Measurements from ENCODE around the gene CAMSAP3. TPM values are rescaled to one million over a fixed set of nuclear protein-coding genes. Genes with fewer than 3 reads are reported as not detected.
A peak's percentile ranks its signal among the peaks of the same experiment; 100 is the strongest.

The CAMSAP3 gene
- total RNA-seq, 3 donors from 2014 or later (not counting 1 experiment from before 2014, with no cell fraction given): 0.24 to 0.34 TPM; not detected in 1

DNA sequence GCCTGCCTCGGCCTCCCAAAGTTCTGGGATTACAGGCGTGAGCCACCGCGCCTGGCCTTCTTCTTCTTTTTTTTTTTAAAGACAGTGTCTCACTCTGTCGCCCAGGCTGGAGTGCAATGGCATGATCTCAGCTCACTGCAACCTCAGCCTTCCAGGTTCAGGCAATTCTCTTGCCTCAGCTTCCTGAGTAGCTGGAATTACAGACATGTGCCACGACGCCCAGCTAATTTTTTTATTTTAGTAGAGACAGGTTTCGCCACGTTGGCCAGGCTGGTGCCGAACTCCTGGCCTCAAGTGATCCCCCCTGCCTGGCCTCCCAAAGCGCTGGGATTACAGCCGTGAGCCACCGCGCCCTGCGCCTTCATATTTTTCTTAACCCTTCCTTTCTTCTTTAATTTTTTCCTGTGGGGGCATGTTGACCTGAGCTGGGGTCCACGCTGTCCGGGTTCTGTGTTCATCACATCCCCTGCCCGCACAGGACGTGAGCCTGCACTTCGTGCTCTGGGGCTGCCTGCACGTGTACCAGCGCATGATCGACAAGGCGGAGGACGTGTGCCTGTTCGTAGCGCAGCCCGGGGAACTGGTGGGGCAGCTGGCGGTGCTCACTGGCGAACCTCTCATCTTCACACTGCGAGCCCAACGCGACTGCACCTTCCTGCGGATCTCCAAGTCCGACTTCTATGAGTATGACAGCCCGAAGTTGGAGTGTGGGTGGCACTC lies 46.1 kb upstream of the CAMSAP3 start:
- peaks cover 10% of the 10 kb centered on the region for H3K4me1 ChIP-seq (ENCODE audit: control insufficient read depth, insufficient read depth, low read length)
- H3K4me3 Mint-ChIP-seq: no peak overlapping the region
- TF ChIP-seq, protein P1, sequence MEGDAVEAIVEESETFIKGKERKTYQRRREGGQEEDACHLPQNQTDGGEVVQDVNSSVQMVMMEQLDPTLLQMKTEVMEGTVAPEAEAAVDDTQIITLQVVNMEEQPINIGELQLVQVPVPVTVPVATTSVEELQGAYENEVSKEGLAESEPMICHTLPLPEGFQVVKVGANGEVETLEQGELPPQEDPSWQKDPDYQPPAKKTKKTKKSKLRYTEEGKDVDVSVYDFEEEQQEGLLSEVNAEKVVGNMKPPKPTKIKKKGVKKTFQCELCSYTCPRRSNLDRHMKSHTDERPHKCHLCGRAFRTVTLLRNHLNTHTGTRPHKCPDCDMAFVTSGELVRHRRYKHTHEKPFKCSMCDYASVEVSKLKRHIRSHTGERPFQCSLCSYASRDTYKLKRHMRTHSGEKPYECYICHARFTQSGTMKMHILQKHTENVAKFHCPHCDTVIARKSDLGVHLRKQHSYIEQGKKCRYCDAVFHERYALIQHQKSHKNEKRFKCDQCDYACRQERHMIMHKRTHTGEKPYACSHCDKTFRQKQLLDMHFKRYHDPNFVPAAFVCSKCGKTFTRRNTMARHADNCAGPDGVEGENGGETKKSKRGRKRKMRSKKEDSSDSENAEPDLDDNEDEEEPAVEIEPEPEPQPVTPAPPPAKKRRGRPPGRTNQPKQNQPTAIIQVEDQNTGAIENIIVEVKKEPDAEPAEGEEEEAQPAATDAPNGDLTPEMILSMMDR (IDR thresholded peaks at IDR 0.05): no peak
- no peak overlapping the region for H3K4me3 ChIP-seq (ENCODE audit: low read length)
- H3K27me3 ChIP-seq (ENCODE audit: control insufficient read depth, insufficient read depth, low read length): no peaks in the 10 kb centered on the region
- H3K9me3 Mint-ChIP-seq: no peaks in the 10 kb centered on the region
- no peaks in the 10 kb centered on the region for H3K9me3 ChIP-seq (ENCODE audit: control insufficient read depth, insufficient read depth, low read length)
- no peak overlapping the region for H3K27ac ChIP-seq (ENCODE audit: low read length)
- peaks cover 5 to 14% of the 10 kb centered on the region in 2 donors for H3K4me1 Mint-ChIP-seq
- intact Hi-C loops (cut with micrococcal nuclease): no loop called here
- WGBS (ENCODE audit: insufficient coverage): 97% methylated on average over 32 of the region's 36 CpGs
- ATAC-seq (no peak), DNase-seq (no peak)
- H3K36me3 Mint-ChIP-seq: no peaks in the 10 kb centered on the region
- no peaks in the 10 kb centered on the region for H3K27me3 Mint-ChIP-seq (ENCODE audit: low read depth in 2 of 2)
- no peak overlapping the region for H3K27ac Mint-ChIP-seq
- peaks cover 19% of the 10 kb centered on the region for H3K36me3 ChIP-seq (ENCODE audit: control insufficient read depth, insufficient read depth, low read length)

DNA sequence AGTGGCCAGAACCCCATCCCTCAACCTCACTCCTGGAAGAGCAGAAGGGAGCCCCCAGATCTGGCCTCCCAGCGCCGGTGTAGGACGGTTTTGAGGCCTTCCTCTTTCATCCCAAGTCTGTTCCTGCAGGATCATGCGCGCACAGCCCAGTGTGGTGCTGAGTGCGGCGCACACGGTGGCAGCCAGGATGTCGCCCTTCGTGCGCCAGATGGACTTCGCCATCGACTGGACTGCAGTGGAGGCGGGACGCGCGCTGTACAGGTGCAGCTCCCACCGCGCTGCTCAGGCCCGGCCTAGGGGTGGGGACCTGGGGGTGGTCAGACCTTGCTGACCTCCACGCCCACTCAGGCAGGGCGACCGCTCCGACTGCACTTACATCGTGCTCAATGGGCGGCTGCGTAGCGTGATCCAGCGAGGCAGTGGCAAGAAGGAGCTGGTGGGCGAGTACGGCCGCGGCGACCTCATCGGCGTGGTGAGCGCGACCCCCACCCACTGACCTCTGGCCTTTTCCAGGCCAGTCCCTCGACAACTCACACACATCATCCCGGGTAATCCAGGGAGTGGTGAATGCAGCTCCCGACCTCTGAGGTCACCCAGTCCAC lies 45.4 kb upstream of the CAMSAP3 start:
- WGBS (ENCODE audit: insufficient coverage): 98% methylated on average over 41 of the region's 41 CpGs
- Histone ChIP-seq H3K4me3 (ENCODE audit: low read length) (no peak overlapping the region), H3K27me3 (ENCODE audit: control insufficient read depth, insufficient read depth, low read length) (no peaks in the 10 kb centered on the region), H3K27ac (ENCODE audit: low read length) (no peak overlapping the region), H3K9me3 (ENCODE audit: control insufficient read depth, insufficient read depth, low read length) (no peaks in the 10 kb centered on the region), H3K4me1 (ENCODE audit: control insufficient read depth, insufficient read depth, low read length) (peaks cover 3% of the 10 kb centered on the region), H3K36me3 (ENCODE audit: control insufficient read depth, insufficient read depth, low read length) (peaks cover 22% of the 10 kb centered on the region)
- H3K27ac Mint-ChIP-seq: no peak overlapping the region
- no peaks in the 10 kb centered on the region for H3K9me3 Mint-ChIP-seq
- peaks cover 5 to 14% of the 10 kb centered on the region in 2 donors for H3K4me1 Mint-ChIP-seq
- no peak overlapping the region for H3K4me3 Mint-ChIP-seq
- TF ChIP-seq, protein P1 (IDR thresholded peaks at IDR 0.05): no peak
- H3K27me3 Mint-ChIP-seq (ENCODE audit: low read depth in 2 of 2): no peaks in the 10 kb centered on the region
- peak in 1 of 3 donors; percentile 28 for ATAC-seq
- no peak for DNase-seq
- intact Hi-C loops (cut with micrococcal nuclease): no loop called here
- H3K36me3 Mint-ChIP-seq: no peaks in the 10 kb centered on the region

DNA sequence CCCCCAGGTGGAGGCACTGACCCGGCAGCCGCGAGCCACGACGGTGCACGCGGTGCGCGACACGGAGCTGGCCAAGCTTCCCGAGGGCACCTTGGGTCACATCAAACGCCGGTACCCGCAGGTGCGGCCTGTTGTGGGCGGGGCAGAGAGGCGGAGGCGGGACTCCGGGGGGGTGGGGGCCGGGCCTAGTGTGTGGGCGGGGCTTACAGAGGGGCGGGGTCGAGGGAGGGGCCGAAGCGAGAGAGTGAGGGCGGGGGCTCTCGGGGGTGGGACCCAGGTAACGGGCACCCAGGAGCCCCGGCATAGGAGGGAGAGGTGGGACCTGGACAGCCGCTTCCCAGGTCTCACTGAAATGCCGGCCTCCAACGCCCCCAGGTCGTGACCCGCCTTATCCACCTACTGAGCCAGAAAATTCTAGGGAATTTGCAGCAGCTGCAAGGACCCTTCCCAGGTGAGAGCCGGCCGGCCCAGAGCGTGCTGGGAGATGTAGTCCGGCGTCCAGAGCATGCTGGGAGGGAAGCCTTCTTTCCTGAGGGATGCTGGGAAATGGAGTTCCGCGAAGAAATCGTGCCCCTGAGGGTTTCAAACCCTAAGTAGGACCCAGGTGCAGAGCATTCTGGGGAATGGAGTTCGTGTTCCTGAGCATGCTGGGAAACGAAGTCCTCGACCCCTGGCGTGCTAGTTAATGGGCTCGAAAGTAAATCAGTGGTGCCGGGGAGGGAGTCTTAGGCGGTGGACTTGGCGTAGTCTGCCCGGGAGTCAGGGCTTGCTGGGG lies 44.5 kb upstream of the CAMSAP3 start:
- peaks cover 30% of the 10 kb centered on the region for H3K36me3 ChIP-seq (ENCODE audit: control insufficient read depth, insufficient read depth, low read length)
- no peak overlapping the region for H3K4me3 Mint-ChIP-seq
- H3K27me3 Mint-ChIP-seq (ENCODE audit: low read depth in 2 of 2): no peaks in the 10 kb centered on the region
- ATAC-seq (peak; percentile 44 to 77 (median 74)), DNase-seq (peak in 1 of 2 donors; percentile 54)
- H3K27ac Mint-ChIP-seq: no peak overlapping the region
- intact Hi-C loops (cut with micrococcal nuclease): no loop called here
- H3K9me3 ChIP-seq (ENCODE audit: control insufficient read depth, insufficient read depth, low read length): no peaks in the 10 kb centered on the region
- H3K36me3 Mint-ChIP-seq: no peaks in the 10 kb centered on the region
- H3K4me1 ChIP-seq (ENCODE audit: control insufficient read depth, insufficient read depth, low read length): no peaks in the 10 kb centered on the region
- H3K27ac ChIP-seq (ENCODE audit: low read length): no peak overlapping the region
- TF ChIP-seq, protein P1 (IDR thresholded peaks at IDR 0.05): no peak
- H3K9me3 Mint-ChIP-seq: no peaks in the 10 kb centered on the region
- no peaks in the 10 kb centered on the region for H3K27me3 ChIP-seq (ENCODE audit: control insufficient read depth, insufficient read depth, low read length)
- H3K4me3 ChIP-seq (ENCODE audit: low read length): no peak overlapping the region
- 76% methylated on average over 51 of the region's 51 CpGs for WGBS (ENCODE audit: insufficient coverage)
- H3K4me1 Mint-ChIP-seq: peaks cover 5 to 9% of the 10 kb centered on the region in 2 donors
